Non-pigmented ciliary epithelial cell (primary cell): ENCODE data around the gene DPM1.
A peak's percentile ranks its signal among the peaks of the same experiment; 100 is the strongest.

Experiments
- DNase-seq: peaks from one replicate; pipeline ENCODE4 v3.0.0-alpha.2; 2010; ENCODE audit warnings: low read depth

The DPM1 gene

GRCh38 chr20:50957798-50958614 lies at the start of gene DPM1:
DPM1 (minus strand) TSS chr20:50958532; CDS start chr20:50958523, 9 bp downstream.
- no peak for DNase-seq

DNA sequence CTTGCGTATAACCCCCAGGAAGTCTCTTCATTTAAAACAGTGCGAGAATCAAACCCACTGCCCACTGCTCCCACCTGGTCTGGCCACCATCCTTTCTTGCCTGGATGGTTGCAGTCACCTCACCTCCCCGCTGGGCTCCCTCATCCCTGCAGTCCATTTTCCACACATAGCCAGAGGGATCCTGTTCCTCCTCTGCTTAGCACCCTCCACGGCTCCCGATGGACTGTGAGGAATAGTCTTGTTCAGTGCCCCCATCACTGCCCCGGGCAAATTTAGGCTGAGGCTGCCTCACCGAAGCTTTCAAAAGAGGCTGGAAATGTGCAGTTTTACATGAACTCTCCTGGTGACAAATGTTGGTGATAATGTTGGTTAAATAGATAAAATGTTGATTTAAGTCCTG lies 46.9 kb upstream of the DPM1 start:
- no peak for DNase-seq

DNA sequence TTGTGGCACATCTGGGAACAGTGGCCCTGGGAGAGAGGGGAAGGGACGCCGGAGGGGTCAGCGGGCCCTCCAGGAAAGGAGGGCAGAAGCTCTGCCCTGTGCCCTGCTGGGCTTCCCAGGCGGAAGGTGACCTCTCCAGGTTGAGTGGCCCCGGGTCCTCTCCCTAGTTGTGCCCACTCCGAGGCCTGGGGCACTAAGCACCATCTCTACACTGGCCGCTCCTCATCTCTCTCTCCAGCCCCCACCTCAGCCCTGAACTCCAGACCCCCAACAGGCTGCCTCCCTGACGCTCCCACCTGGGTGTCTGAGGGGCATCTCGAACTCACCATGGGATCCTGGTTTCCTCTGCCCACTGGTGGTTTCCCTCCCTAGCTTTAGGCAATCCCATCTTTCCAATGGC lies 46.4 kb upstream of the DPM1 start:
- no peak for DNase-seq

DNA sequence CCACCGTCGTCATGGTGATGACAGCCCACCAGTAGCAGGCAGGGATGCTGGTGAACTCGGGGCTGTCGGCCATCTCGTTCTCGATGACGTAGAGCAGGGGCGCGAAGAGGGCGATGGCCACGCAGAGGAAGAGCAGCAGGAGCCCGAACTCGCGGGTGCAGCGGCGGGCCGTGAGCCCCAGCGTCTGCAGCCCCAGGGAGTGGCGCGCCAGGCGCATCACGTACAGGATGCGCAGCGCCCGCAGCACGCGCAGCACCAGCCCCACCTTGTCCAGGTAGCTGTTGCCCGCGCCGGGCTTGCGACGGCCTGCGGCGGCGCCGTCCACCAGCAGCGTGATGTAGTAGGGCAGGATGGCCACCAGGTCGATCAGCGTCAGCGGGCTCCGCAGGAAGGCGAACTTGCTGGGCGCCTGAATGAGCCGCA lies 46.0 kb upstream of the DPM1 start:
- DNase-seq: no peak

DNA sequence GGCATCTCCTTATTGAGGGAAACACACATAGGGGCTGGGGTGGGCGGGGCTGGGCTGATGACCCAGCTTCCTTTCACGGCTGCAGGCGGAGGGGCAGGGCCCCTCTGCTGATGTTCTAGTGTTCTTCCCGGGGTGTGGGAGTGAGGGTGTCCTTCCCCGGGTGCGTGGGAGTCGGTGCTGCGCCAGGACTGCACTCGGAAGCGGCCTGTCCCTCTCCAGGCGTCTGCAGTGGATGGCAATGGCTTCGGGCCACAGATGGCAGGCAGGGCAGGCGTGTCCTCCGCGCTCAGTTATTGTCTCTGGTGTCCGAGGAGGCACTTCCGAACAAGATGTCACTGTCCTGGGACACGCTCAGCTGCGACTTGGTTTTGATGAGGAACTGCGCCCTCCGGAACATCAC lies 45.4 kb upstream of the DPM1 start:
- no peak for DNase-seq

DNA sequence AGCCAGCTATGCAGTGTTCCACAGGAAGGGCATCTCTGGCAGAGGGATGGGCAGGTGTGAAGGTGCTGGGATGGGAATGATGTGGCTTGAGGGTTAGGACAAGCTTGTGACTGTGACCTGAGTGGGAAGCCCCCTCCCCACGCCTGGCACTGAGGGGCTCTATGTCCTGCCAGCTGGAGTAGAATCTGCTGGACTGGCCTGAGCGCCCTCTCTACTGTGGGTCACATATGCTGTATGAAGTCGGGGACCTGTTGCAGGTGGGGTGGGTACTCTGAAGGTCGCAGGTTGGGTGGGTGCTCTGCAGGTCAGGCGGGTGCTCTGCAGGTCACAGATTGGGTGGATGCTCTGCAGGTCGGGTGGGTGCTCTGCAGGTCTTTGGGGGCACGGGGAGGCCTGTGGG lies 44.3 kb upstream of the DPM1 start:
- DNase-seq: no peak

DNA sequence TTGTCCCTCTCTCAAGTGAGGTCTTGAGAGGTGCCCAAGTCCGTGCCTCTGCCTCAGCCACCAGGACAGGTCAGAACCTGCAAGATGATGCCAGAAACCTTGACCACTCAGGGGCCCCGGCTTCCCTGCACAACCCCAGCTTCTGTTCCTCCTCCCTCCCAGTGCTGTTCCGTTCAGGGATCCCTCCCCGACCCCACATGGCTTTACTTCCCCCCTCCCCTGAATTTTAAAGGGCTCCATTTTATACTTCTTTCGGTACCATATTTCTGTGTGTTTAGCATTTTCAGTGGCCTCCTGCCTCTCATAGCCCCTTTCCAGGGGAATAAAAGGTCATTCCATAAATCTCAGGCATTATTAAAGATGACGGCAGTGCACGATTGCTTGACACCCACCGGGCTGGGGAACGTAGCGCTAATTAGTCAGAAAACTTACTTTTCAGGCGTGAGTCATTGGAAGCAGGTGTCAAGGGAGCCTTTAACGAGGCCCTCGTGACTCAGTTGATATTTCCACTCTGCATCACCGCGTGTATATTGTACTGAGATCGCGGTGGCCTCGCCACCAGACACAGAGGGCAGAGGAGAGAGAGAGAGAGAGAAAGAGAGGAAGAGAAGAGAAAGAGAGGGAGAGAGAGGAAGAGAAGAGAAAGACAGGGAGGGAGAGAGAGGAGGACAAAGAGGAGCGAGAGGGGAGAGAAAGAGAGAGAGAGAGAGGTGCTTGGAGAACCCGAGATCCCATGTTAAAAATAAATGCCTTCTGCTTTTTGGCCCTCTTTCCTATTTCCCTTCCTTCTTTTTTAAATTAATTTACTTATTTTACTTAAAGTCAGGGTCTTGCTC lies 43.3 kb upstream of the DPM1 start:
- DNase-seq: no peak

GRCh38 chr20:50999355-50999754 lies 41.0 kb upstream of the DPM1 start:
- no peak for DNase-seq

- no peak for DNase-seq
Measured at GRCh38 chr20:50996901-50997865, 38.9 kb upstream of the DPM1 start.

DNA sequence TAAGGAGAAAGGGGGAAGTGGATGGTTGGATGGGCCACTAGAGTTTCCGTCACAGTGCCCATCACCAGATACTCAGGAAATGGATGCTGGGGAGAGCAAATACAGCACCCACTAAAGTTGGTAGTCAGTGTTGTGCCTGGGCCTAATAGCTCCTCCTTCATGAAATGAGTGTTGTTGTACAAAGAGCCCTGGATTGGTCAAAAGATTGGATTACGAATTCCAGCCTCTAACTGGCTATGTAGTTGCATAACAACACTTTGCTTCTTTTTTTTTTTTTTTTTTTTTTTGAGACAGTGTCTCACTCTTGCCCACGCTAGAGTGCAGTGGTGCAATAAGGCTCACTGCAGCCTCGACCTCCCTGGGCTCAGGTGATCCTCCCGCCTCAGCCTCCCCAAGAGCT lies 37.2 kb upstream of the DPM1 start:
- no peak for DNase-seq

- no peak for DNase-seq
Measured at GRCh38 chr20:50993876-50994275, 35.5 kb upstream of the DPM1 start.

DNA sequence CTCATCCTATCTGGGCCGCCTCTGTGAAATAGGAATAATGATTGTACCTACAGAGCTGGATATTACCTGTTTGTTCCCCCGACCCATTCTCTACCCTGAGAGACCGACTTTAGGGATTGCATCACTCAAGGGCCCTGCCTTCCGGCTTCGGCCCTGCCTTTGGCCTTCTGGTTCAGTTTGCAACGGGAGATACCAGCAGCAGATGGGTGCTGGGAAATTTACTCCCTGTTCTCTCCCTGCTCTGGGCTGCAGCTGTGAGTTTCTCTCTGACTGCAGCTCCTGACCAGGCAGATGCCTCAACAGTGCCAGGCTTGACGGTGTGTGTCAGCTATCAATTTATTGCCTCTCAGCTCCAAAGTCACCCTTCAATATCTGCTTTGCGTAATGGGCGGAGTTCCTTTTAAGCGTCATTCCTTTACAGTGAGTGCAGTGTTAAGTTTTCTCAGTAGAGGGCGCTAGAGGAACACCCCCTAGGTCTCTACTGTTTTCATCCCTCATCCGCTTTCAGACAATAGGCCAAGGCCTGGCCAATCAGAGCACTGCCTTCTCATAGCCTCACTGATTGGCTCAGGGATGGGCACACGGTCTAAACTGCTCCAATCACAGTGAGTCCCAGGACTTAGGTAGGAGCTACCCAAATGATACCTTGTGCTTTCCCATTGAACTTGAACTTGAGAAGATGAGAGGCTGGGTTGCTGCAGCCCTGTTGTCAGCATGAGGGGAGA lies 34.6 kb upstream of the DPM1 start:
- peak; percentile 48 for DNase-seq

- DNase-seq: no peak
Measured at GRCh38 chr20:50992336-50992732, 34.0 kb upstream of the DPM1 start.

DNA sequence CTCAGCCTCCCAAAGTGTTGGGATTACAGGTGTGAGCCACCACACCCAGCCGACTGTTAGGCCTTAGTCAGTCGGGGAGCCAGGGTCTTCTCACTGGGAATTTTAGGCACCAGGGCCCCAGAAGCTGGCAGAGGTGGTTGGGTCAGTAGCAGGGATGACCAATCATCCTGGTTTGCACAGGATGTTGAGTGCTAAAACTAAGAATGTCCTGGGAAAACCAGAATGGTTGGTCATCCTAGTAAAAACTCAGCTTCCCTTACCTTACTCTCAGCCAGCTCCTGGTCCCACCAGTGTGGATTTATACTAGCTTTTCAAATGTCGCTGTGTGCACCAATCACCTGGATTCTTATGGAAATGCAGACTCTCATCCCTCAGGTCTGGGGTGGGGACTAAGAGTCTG lies 32.7 kb upstream of the DPM1 start:
- DNase-seq: no peak

- peak; percentile 80 for DNase-seq
Measured at GRCh38 chr20:50987493-50988210, 29.3 kb upstream of the DPM1 start.

DNA sequence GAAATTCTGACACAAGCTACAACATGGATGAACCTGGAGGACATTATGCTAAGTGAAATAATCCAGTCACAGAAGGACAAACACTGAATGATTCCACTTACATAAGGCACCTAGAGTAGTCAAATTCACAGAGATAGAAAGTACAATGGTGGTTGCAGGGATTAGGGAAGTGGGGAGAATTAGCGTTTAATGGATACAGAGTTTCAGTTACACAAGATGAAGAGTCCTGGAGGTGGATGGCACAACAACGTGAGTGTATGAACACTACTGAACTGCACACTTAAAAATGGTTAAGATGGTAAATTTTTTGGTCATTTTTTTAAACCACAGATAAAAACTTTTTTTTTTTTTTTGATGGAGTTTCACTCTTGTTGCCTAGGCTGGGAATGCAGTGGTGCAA lies 25.0 kb upstream of the DPM1 start:
- no peak for DNase-seq

DNA sequence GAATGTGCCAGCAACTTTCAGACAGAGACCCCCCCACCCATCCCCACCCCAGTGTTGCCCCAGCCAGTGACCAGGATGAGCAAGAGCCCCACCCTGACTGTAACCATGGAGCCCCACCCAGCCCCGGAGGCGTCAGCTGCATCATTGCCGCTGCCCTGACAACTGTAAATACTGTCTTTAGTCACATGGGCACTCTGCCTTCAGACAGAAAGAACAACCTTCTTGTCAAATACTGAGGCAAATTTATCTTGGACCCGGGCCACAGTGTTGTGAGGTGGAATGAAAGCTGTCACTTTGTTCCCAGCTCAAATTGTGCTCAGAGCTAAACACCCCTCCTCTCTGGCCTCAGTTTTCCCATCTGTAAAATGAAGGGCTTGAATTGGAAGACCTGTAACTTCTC lies 24.0 kb upstream of the DPM1 start:
- DNase-seq: no peak

- DNase-seq: no peak
Measured at GRCh38 chr20:50981714-50982048, 23.3 kb upstream of the DPM1 start.

GRCh38 chr20:50980851-50981713 lies 22.8 kb upstream of the DPM1 start:
- no peak for DNase-seq
